ENCODE results near the gene SULT1A2.
"Not testable (repeated sequence)": the region's sequence is repeated elsewhere in the genome, so short reads cannot be mapped to it uniquely, and the experiment has no call there.

SULT1A2 gene

GRCh38 chr16:28608867-28609596 lies 12.2 kb upstream of the SULT1A2 start:
- not testable (repeated sequence) for DNase-seq

GRCh38 chr16:28608496-28608808 lies 11.6 kb upstream of the SULT1A2 start:
- not testable (repeated sequence) for DNase-seq

GRCh38 chr16:28607681-28608495 lies 11.0 kb upstream of the SULT1A2 start:
- not testable (repeated sequence) for DNase-seq

- DNase-seq, result no peak
Observed at GRCh38 chr16:28607116-28607623, 10.3 kb upstream of the SULT1A2 start.

GRCh38 chr16:28606291-28607115 lies 9.7 kb upstream of the SULT1A2 start:
- DNase-seq, result no peak

- no peak for DNase-seq
Observed at GRCh38 chr16:28604186-28604565, 7.3 kb upstream of the SULT1A2 start.

- DNase-seq, result no peak
Observed at GRCh38 chr16:28603381-28604185, 6.7 kb upstream of the SULT1A2 start.

GRCh38 chr16:28602529-28602928 lies 5.7 kb upstream of the SULT1A2 start:
- no peak for DNase-seq

GRCh38 chr16:28602062-28602461 lies 5.2 kb upstream of the SULT1A2 start:
- DNase-seq, result not testable (repeated sequence)

- not testable (repeated sequence) for DNase-seq
Observed at GRCh38 chr16:28601589-28601988, 4.7 kb upstream of the SULT1A2 start.

GRCh38 chr16:28600965-28601364 lies 4.1 kb upstream of the SULT1A2 start:
- DNase-seq, result not testable (repeated sequence)

- not testable (repeated sequence) for DNase-seq
Observed at GRCh38 chr16:28599377-28600285, 2.8 kb upstream of the SULT1A2 start.

GRCh38 chr16:28597692-28598261 lies 927 bp upstream of the SULT1A2 start:
- DNase-seq, result no peak

- DNase-seq, result no peak
Observed at GRCh38 chr16:28596115-28596630, 677 bp downstream of the SULT1A2 start.

- not testable (repeated sequence) for DNase-seq
Observed at GRCh38 chr16:28595451-28595850, 1.4 kb downstream of the SULT1A2 start.

GRCh38 chr16:28592979-28593553 lies 3.8 kb downstream of the SULT1A2 start:
- DNase-seq, result no peak

GRCh38 chr16:28592511-28592910 lies 4.3 kb downstream of the SULT1A2 start:
- DNase-seq, result no peak

GRCh38 chr16:28591355-28591754 lies 5.5 kb downstream of the SULT1A2 start:
- no peak for DNase-seq

GRCh38 chr16:28590384-28591340 lies 6.2 kb downstream of the SULT1A2 start:
- no peak for DNase-seq

Data from EL (cell line).